ENCODE results near the gene NXPE3.
A peak's percentile ranks its signal among the peaks of the same experiment; 100 is the strongest.

NXPE3 gene

DNA sequence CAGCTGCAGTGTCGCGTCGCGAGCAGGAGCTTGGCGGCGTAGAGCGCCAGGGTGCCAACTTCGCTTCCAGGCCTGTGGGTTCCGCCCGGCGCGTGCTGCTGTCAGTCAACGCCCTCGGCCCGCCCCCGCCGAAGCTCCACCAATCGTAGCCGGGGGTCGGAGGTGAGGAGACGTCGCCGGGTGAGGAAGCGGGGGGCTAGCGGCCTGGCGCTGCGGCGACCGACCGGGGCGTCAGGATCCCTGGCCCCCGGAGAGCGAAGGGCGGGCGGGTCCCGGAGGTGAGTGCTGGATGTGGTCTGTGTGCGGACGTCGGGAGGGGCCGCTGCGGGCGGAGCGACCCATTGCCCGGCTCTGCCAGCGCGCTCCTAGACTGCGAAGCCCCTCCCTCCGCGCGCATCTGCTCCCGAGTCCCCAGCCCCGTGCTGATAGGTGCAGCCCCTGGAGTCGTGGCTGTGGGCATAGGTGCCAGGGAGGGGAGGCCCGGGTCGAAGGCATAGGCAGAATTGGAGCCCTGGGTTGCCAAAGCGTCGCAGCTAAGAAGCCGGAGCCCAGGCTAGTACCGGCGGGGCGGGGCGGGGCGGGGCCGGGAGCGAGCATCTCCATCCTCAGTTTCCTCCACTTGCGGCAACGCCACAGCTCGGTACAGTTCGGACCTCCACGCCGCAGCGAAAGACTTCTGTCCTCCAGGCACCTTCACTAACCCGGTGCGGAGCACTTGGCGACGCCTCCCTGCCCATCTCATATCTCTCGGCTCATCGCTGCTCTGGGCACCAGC lies at the start of gene NXPE3:
TSS of gene NXPE3 (plus strand) at position 165 of the 775 bp plus-strand sequence. CDS start 6,386 bp downstream, outside the sequence.
- Histone ChIP-seq H3K79me2 (ENCODE audit: insufficient read depth, low read length) (peaks cover 26% of the 10 kb centered on the region), H3K27ac (ENCODE audit: low read depth, low read length) (peak within 1 kb of the TSS; percentile 72), H3F3A (ENCODE audit: insufficient read depth) (peaks cover 18% of the 10 kb centered on the region), H3K36me3 (ENCODE audit: low read length) (peaks cover 10% of the 10 kb centered on the region; the same call in 1 of the 2 replicates), H3K4me3 (ENCODE audit: insufficient read depth, low read length, poor library complexity, severe bottlenecking) (peak within 1 kb of the TSS; percentile 77), H3K4me2 (ENCODE audit: low read depth, low read length, poor library complexity, severe bottlenecking) (peak within 1 kb of the TSS; percentile 94), H3K27me3 (ENCODE audit: low read length) (no peaks in the 10 kb centered on the region), H3K9me3 (ENCODE audit: insufficient read depth, low read length) (no peaks in the 10 kb centered on the region), H2AFZ (ENCODE audit: low read depth, low read length, severe bottlenecking) (peak within 1 kb of the TSS; percentile 77), H3K9ac (ENCODE audit: low read length) (peak within 1 kb of the TSS; percentile 74), H3K9me2 (replicated peaks; ENCODE audit: insufficient read depth, low read length) (no peaks in the 10 kb centered on the region), H4K20me1 (ENCODE audit: low read depth, low read length) (no peaks in the 10 kb centered on the region)
- TF ChIP-seq, protein P1, sequence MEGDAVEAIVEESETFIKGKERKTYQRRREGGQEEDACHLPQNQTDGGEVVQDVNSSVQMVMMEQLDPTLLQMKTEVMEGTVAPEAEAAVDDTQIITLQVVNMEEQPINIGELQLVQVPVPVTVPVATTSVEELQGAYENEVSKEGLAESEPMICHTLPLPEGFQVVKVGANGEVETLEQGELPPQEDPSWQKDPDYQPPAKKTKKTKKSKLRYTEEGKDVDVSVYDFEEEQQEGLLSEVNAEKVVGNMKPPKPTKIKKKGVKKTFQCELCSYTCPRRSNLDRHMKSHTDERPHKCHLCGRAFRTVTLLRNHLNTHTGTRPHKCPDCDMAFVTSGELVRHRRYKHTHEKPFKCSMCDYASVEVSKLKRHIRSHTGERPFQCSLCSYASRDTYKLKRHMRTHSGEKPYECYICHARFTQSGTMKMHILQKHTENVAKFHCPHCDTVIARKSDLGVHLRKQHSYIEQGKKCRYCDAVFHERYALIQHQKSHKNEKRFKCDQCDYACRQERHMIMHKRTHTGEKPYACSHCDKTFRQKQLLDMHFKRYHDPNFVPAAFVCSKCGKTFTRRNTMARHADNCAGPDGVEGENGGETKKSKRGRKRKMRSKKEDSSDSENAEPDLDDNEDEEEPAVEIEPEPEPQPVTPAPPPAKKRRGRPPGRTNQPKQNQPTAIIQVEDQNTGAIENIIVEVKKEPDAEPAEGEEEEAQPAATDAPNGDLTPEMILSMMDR (IDR thresholded peaks at IDR 0.05; ENCODE audit: insufficient read depth, low read length, poor library complexity, severe bottlenecking), result no peak
- TF ChIP-seq EZH2phosphoT487 (conservative IDR thresholded peaks at IDR 0.05; ENCODE audit: low read length), result no peak

DNA sequence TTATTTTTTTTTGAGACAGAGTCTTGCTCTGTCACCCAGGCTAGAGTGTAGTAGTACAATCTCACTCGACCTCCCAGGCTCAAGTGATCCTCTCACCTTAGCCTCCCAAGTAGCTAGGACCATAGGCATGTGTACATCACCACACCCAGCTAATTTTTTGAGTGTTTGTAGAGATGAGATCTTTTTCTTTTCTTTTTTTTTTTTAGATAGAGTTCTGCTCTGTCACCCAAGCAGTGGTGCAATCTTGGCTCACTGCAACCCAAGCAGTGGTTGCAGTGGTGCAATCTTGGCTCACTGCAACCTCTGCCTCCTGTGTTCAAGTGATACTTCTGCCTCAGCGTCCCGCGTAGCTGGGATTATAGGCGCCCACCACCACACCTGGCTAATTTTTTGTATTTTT lies 49.4 kb upstream of the NXPE3 start:
- H4K20me1 ChIP-seq (ENCODE audit: low read depth, low read length), result no peaks in the 10 kb centered on the region
- peaks cover 46% of the 10 kb centered on the region for H3K36me3 ChIP-seq (ENCODE audit: low read length)
- H3K4me2 ChIP-seq (ENCODE audit: low read depth, low read length, poor library complexity, severe bottlenecking), result no peak overlapping the region
- peaks cover 26% of the 10 kb centered on the region for H3K79me2 ChIP-seq (ENCODE audit: insufficient read depth, low read length)
- no peaks in the 10 kb centered on the region for H3K9me3 ChIP-seq (ENCODE audit: insufficient read depth, low read length)
- H2AFZ ChIP-seq (ENCODE audit: low read depth, low read length, severe bottlenecking), result no peak overlapping the region
- no peaks in the 10 kb centered on the region for H3K9me2 ChIP-seq (replicated peaks; ENCODE audit: insufficient read depth, low read length)
- no peaks in the 10 kb centered on the region for H3K27me3 ChIP-seq (ENCODE audit: low read length)
- no peak overlapping the region for H3K27ac ChIP-seq (ENCODE audit: low read depth, low read length)
- H3K9ac ChIP-seq (ENCODE audit: low read length), result no peak overlapping the region
- no peak for TF ChIP-seq EZH2phosphoT487 (conservative IDR thresholded peaks at IDR 0.05; ENCODE audit: low read length)
- TF ChIP-seq, protein P1 (IDR thresholded peaks at IDR 0.05; ENCODE audit: insufficient read depth, low read length, poor library complexity, severe bottlenecking), result no peak
- H3K4me3 ChIP-seq (ENCODE audit: insufficient read depth, low read length, poor library complexity, severe bottlenecking), result no peak overlapping the region
- no peaks in the 10 kb centered on the region; the same call in 1 of the 2 replicates for H3F3A ChIP-seq (ENCODE audit: insufficient read depth)

DNA sequence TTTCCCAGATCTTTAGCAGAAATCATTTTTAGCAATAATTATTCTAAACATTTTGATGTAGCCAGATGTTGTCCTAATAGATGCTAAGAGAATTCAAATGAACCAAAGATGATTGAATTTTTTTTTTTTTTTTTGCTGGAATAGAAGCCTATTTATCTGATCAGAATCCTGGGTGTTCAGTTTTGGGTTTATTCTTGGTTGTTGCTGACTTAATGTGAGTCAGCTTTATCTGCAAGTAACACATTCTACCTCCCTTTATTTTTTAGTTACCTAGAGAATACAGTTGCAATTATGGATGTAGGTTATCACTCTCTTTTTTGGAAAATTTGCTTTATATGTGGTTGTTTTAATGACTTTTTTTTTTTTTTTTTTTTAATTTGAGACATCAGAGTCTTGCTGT lies 48.2 kb upstream of the NXPE3 start:
- Histone ChIP-seq H3K4me2 (ENCODE audit: low read depth, low read length, poor library complexity, severe bottlenecking) (no peak overlapping the region), H2AFZ (ENCODE audit: low read depth, low read length, severe bottlenecking) (no peak overlapping the region), H3K36me3 (ENCODE audit: low read length) (peaks cover 54% of the 10 kb centered on the region), H3K9me2 (replicated peaks; ENCODE audit: insufficient read depth, low read length) (no peaks in the 10 kb centered on the region), H3K4me3 (ENCODE audit: insufficient read depth, low read length, poor library complexity, severe bottlenecking) (no peak overlapping the region), H3K27me3 (ENCODE audit: low read length) (no peaks in the 10 kb centered on the region), H3K9ac (ENCODE audit: low read length) (no peak overlapping the region), H3K9me3 (ENCODE audit: insufficient read depth, low read length) (no peaks in the 10 kb centered on the region), H3K79me2 (ENCODE audit: insufficient read depth, low read length) (peaks cover 22% of the 10 kb centered on the region), H4K20me1 (ENCODE audit: low read depth, low read length) (no peaks in the 10 kb centered on the region), H3K27ac (ENCODE audit: low read depth, low read length) (no peak overlapping the region), H3F3A (ENCODE audit: insufficient read depth) (no peaks in the 10 kb centered on the region; the same call in 1 of the 2 replicates)
- TF ChIP-seq, protein P1 (IDR thresholded peaks at IDR 0.05; ENCODE audit: insufficient read depth, low read length, poor library complexity, severe bottlenecking), result no peak
- no peak for TF ChIP-seq EZH2phosphoT487 (conservative IDR thresholded peaks at IDR 0.05; ENCODE audit: low read length)
